GM12874 (cell line): ENCODE results near the gene RNF111.

Experiments
- TF ChIP-seq, protein P1 (sequence below): IDR thresholded peaks from 2 replicates; pipeline ENCODE4 v1.5.1; 2011; ENCODE audit warnings: low read depth, mild to moderate bottlenecking, control low read depth, low read length, moderate library complexity; ENCODE audit not compliant: insufficient read depth

Gene RNF111

GRCh38 chr15:59063042-59063441 lies 75.6 kb downstream of the RNF111 start:
- TF ChIP-seq, protein P1, sequence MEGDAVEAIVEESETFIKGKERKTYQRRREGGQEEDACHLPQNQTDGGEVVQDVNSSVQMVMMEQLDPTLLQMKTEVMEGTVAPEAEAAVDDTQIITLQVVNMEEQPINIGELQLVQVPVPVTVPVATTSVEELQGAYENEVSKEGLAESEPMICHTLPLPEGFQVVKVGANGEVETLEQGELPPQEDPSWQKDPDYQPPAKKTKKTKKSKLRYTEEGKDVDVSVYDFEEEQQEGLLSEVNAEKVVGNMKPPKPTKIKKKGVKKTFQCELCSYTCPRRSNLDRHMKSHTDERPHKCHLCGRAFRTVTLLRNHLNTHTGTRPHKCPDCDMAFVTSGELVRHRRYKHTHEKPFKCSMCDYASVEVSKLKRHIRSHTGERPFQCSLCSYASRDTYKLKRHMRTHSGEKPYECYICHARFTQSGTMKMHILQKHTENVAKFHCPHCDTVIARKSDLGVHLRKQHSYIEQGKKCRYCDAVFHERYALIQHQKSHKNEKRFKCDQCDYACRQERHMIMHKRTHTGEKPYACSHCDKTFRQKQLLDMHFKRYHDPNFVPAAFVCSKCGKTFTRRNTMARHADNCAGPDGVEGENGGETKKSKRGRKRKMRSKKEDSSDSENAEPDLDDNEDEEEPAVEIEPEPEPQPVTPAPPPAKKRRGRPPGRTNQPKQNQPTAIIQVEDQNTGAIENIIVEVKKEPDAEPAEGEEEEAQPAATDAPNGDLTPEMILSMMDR = no peak

- TF ChIP-seq, protein P1 = no peak
Observed at GRCh38 chr15:59069430-59069829, 82.0 kb downstream of the RNF111 start.

- TF ChIP-seq, protein P1 = no peak
Observed at GRCh38 chr15:59074607-59075006, 87.1 kb downstream of the RNF111 start.

DNA sequence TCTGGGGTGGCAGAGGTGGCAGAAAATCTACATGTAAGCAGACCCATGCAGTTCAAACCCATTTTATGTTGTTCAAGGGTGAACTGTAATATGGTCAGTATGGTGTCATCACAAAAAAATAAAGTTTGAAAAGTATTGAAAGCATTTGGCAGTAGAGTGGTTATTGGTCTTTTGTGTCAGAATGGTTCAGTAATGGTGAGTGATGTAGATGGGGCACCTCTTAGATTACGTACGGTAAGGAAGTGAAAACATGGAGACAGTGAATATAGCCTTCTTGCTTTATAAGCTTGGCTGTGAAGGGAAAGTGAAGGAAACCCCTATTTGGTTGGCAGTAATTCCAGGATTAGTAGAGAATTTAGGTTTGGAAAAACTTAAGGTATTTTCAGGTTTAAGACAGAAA lies 100.3 kb downstream of the RNF111 start:
- TF ChIP-seq, protein P1 = no peak

GRCh38 chr15:59094077-59094476 lies 106.6 kb downstream of the RNF111 start:
- TF ChIP-seq, protein P1 = no peak

GRCh38 chr15:59096429-59096828 lies 109.0 kb downstream of the RNF111 start:
- TF ChIP-seq, protein P1 = no peak

GRCh38 chr15:59099162-59099685 lies 111.8 kb downstream of the RNF111 start:
- TF ChIP-seq, protein P1 = no peak

- TF ChIP-seq, protein P1 = no peak
Observed at GRCh38 chr15:59104602-59104911, 117.1 kb downstream of the RNF111 start.
